Neural progenitor cell (in vitro differentiated cells): ENCODE measurements around the gene DEDD2.

Experiments
- CTCF ChIP-seq: fragments of 200-600 bp; sonication (generic); IDR thresholded peaks from 2 replicates; pipeline ENCODE4 v1.5.1; 2017; ENCODE audit warnings: antibody characterized with exemption, mild to moderate bottlenecking
- EZH2 ChIP-seq: fragments of 200-600 bp; sonication (generic); IDR thresholded peaks from 2 replicates; pipeline ENCODE4 v1.6.1; 2017; ENCODE audit warnings: antibody characterized with exemption, mild to moderate bottlenecking, moderate library complexity
- EZH2phosphoT487 ChIP-seq: fragments of 200-600 bp; sonication (generic); IDR thresholded peaks from 2 replicates; pipeline ENCODE4 v1.6.1; 2017; ENCODE audit warnings: antibody characterized with exemption

- TF ChIP-seq CTCF = no peak
- no peak for TF ChIP-seq EZH2phosphoT487
- TF ChIP-seq EZH2 = no peak
These were observed 25.3 kb upstream of the DEDD2 start, which contains the start of gene GSK3A for GRCh38 chr19:42242512-42243409.
